HEK293T (cell line): Measurements from ENCODE around the gene SUSD4.

Source experiments
- CTCF ChIA-PET: fragments of 350-600 bp; formaldehyde crosslinking; extraction: SDS; loops from one replicate; lab custom pipeline; 2021; ENCODE audit warnings: antibody characterized with exemption, inconsistent platforms; lab: Yijun Ruan, JAX
- POLR2A ChIA-PET: fragments of 350-600 bp; formaldehyde crosslinking; extraction: SDS; loops from one replicate; lab custom pipeline; 2020; ENCODE audit warnings: antibody characterized with exemption, inconsistent platforms; lab: Yijun Ruan, JAX
- DNase-seq: peaks from one replicate; pipeline ENCODE4 v3.0.0; 2012; ENCODE audit warnings: mixed read lengths; ENCODE audit errors: extremely low spot score
- ARNT ChIP-seq: fragments of 450-650 bp; IDR thresholded peaks from 2 replicates; pipeline ENCODE4 v1.6.1; 2017; ENCODE audit warnings: mild to moderate bottlenecking
- BHLHE40 ChIP-seq: fragments of 450-650 bp; IDR thresholded peaks from 2 replicates; pipeline ENCODE4 v1.6.1; 2016; ENCODE audit warnings: mild to moderate bottlenecking, moderate library complexity, borderline replicate concordance
- CTBP1 ChIP-seq: fragments of 450-650 bp; IDR thresholded peaks from 2 replicates; pipeline ENCODE4 v1.6.1; 2016; ENCODE audit warnings: borderline replicate concordance
- ELF4 ChIP-seq: fragments of 450-650 bp; IDR thresholded peaks from 2 replicates; pipeline ENCODE4 v1.6.1; 2017; ENCODE audit warnings: antibody characterized with exemption
- FOXA1 ChIP-seq: fragments of 450-650 bp; IDR thresholded peaks from 2 replicates; pipeline ENCODE4 v1.6.1; 2016; ENCODE audit warnings: mild to moderate bottlenecking
- FOXK2 ChIP-seq: fragments of 450-650 bp; IDR thresholded peaks from 2 replicates; pipeline ENCODE4 v1.6.1; 2016; ENCODE audit warnings: mild to moderate bottlenecking
- FOXM1 ChIP-seq: fragments of 450-650 bp; IDR thresholded peaks from 2 replicates; pipeline ENCODE4 v1.6.1; 2017; ENCODE audit warnings: mild to moderate bottlenecking, borderline replicate concordance
- HDGF ChIP-seq: fragments of 450-650 bp; IDR thresholded peaks from 2 replicates; pipeline ENCODE4 v1.6.1; 2017; ENCODE audit warnings: antibody characterized with exemption, borderline replicate concordance
- L3MBTL2 ChIP-seq: fragments of 450-650 bp; conservative IDR thresholded peaks from 2 replicates; pipeline ENCODE4 v1.6.1; 2016; ENCODE audit warnings: mild to moderate bottlenecking
- LEF1 ChIP-seq: fragments of 450-650 bp; IDR thresholded peaks from 2 replicates; pipeline ENCODE4 v1.6.1; 2017; ENCODE audit warnings: mild to moderate bottlenecking, borderline replicate concordance
- NFRKB ChIP-seq: fragments of 450-650 bp; IDR thresholded peaks from 2 replicates; pipeline ENCODE4 v1.6.1; 2016; ENCODE audit warnings: mild to moderate bottlenecking, moderate library complexity
- SP1 ChIP-seq: fragments of 450-650 bp; IDR thresholded peaks from 2 replicates; pipeline ENCODE4 v1.6.1; 2017
- SUZ12 ChIP-seq: fragments of 450-650 bp; IDR thresholded peaks from 2 replicates; pipeline ENCODE4 v1.6.1; 2016; ENCODE audit warnings: mild to moderate bottlenecking
- TARDBP ChIP-seq: fragments of 450-650 bp; IDR thresholded peaks from 2 replicates; pipeline ENCODE4 v1.6.1; 2016
- ZNF384 ChIP-seq: fragments of 450-650 bp; IDR thresholded peaks from 2 replicates; pipeline ENCODE4 v1.6.1; 2016
- TF ChIP-seq, protein P1 (sequence below): fragments of 450-650 bp; IDR thresholded peaks from 2 replicates; pipeline ENCODE4 v1.6.1; 2016

Gene SUSD4

DNA sequence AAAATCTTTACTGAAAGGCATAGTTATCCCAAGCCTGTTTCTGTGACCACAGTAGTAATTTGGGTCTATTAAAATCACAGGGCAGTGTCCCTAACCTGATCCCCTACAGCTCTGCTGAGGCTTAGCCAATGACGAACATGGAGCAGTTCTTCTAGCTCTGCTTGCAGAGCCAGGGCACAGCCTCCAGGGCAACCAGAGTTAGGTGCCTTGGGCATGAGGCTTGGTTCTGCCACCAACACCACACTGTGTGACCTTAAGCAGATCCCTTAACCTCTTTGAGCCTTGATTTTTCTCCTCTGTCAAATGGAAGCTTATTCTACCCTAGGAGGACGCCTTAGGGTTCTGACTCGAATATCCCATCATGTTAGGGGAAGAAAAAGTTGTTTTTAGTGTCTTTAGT lies 134.2 kb downstream of the SUSD4 start:
- TF ChIP-seq LEF1 (no peak), FOXK2 (no peak), FOXA1 (no peak), FOXM1 (no peak), NFRKB (no peak), L3MBTL2 (no peak), ARNT (no peak), BHLHE40 (no peak), SP1 (no peak), ZNF384 (no peak), SUZ12 (no peak), TARDBP (no peak), ELF4 (no peak), CTBP1 (no peak), HDGF (no peak)
- TF ChIP-seq, protein P1, sequence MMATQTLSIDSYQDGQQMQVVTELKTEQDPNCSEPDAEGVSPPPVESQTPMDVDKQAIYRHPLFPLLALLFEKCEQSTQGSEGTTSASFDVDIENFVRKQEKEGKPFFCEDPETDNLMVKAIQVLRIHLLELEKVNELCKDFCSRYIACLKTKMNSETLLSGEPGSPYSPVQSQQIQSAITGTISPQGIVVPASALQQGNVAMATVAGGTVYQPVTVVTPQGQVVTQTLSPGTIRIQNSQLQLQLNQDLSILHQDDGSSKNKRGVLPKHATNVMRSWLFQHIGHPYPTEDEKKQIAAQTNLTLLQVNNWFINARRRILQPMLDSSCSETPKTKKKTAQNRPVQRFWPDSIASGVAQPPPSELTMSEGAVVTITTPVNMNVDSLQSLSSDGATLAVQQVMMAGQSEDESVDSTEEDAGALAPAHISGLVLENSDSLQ = no peak
- DNase-seq = no peak
- POLR2A ChIA-PET = no interaction called here
- CTCF ChIA-PET = no interaction called here

DNA sequence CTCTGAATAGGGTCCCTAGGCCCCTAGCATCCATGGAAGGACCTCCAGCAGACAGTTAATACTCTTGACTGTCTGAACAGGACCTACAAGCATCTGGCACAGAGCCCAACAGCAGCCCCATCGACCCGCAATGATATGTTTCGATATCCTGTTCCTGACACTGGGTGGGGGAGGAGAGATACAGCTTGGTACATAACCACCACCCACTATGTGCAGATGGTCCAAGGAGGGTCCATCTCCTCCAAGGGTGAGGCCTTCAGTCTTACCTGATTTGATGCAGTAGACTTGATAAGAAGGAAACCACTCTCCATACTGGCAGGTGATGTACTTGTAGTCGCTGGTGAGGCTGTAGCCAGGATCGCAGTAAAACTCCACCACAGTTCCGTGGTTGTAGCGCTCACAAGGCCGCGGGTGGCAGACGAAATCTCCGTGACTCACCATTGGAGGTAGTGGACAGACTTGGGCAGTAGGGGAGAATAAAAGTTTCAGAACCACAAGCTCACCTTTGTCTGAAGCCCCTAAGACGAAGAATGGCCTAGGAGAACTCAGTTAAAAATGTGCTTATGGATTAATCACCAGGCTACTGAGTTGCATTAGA lies 134.9 kb downstream of the SUSD4 start:
- ChIA-PET POLR2A (no interaction called here), CTCF (no interaction called here)
- no peak for TF ChIP-seq SP1
- TF ChIP-seq ZNF384 = no peak
- no peak for TF ChIP-seq FOXA1
- TF ChIP-seq L3MBTL2 = no peak
- no peak for TF ChIP-seq TARDBP
- TF ChIP-seq, protein P1 = no peak
- no peak for TF ChIP-seq NFRKB
- no peak for TF ChIP-seq BHLHE40
- no peak for TF ChIP-seq ELF4
- no peak for TF ChIP-seq HDGF
- no peak for TF ChIP-seq FOXM1
- TF ChIP-seq FOXK2 = no peak
- DNase-seq = no peak

DNA sequence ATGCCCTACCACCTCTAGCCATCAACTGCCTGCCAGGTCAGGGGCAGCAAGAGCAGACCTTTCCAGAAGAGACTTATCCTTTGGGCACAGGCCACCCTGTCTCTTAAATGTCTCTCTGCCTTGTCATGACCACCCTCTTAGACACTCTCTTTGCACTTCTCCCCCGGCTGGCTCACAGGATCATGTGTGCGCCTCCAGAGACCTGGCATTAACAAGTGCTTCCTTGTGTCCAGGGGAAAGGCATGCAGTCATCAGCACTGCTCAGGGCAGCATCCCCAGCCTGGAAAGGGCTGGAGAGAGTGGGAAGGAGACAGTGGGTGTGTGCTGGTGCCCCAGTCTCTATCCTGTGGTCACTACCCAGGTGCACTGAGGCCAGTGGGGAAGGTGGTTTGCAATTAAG lies 135.8 kb downstream of the SUSD4 start:
- DNase-seq = no peak
- ChIA-PET POLR2A (no interaction called here), CTCF (no interaction called here)
- TF ChIP-seq CTBP1 (no peak), TARDBP (no peak), SP1 (no peak), SUZ12 (no peak), BHLHE40 (no peak), FOXM1 (no peak), FOXK2 (no peak)

DNA sequence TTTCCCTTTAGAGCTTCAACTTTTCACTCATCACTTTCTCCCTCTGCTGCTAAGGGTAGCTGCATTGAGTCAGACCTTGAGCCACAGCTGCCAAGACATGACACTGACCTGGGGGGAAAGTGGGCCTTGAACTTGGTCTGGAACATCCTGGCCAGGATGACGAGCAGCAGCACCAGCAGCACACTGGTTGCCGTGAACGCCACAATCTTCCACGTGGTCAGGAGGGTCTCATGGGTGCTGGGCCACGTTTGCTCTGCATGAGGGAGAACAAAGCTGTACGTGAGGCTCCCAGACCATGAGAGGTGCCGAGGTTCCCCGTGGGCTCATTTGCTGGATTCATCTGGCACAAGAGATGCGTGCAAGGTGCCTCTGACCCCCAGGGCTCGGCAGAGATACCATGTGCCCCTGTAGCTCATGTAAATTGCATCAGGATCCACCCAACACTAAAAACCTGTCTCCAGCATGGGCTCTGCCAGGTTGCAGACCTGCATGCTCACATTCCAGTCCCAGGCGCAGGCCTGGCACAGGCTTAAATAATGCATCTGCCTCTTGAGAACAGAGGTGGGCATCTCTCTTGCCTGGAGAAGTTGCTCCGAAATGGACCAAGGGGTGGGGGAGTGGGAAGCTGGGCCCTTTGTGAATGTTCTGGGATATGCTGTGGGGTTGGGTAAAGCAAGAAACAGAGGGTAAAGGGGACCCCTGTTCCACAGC lies 136.3 kb downstream of the SUSD4 start:
- DNase-seq = no peak
- TF ChIP-seq HDGF = no peak
- TF ChIP-seq, protein P1 = no peak
- no peak for TF ChIP-seq NFRKB
- TF ChIP-seq FOXK2 = no peak
- TF ChIP-seq CTBP1 = no peak
- TF ChIP-seq SP1 = no peak
- no peak for TF ChIP-seq LEF1
- TF ChIP-seq FOXM1 = no peak
- no peak for TF ChIP-seq ARNT
- TF ChIP-seq ELF4 = no peak
- no peak for TF ChIP-seq BHLHE40
- no peak for TF ChIP-seq L3MBTL2
- TF ChIP-seq TARDBP = no peak
- no peak for TF ChIP-seq ZNF384
- TF ChIP-seq FOXA1 = no peak
- no peak for TF ChIP-seq SUZ12
- CTCF ChIA-PET = no interaction called here
- POLR2A ChIA-PET = no interaction called here

DNA sequence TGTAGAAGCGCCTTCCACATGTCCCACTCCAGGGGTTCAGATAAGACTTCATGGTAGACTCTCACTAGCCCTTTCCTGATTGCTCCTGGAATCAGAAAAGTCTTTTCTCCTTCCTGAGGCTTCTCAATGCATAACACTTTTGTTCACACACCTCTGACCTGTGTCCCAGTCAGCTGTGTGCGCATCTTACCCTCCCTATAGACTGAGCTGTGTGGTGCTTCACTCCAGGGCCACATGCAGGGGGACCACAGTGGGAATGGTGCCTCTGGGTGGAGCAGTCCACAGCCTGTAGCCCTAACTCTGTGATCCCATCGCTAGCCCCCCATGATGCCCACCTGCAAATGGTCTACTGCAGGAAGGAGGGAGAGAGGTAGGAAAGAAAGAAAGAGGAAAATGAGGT lies 136.9 kb downstream of the SUSD4 start:
- no peak for DNase-seq
- ChIA-PET CTCF (no interaction called here), POLR2A (interaction anchor here (1.4 kb wide), 1 partner anchor 83 kb away, joined by 3 read pairs; no protein-coding TSS in a partner anchor)
- TF ChIP-seq LEF1 (no peak), BHLHE40 (no peak), HDGF (no peak), ELF4 (no peak), SUZ12 (no peak), FOXA1 (no peak), CTBP1 (no peak), FOXM1 (no peak), NFRKB (no peak), FOXK2 (no peak), ARNT (no peak)
- TF ChIP-seq, protein P1 = no peak
